AG08396 (cell line): ENCODE data around the gene CCL5.

ENCODE experiments used
- DNase-seq: peaks from one replicate; pipeline ENCODE4 v3.0.0; 2012; ENCODE audit warnings: low spot score, mixed read lengths

Gene CCL5

GRCh38 chr17:35867574-35867973 is 12.6 kb downstream of the CCL5 start:
- no peak for DNase-seq

- DNase-seq: no peak
These were observed 13.7 kb downstream of the CCL5 start for GRCh38 chr17:35866341-35866950.

- DNase-seq: no peak
These were observed 14.5 kb downstream of the CCL5 start for GRCh38 chr17:35865412-35866340.

- no peak for DNase-seq
These were observed 15.3 kb downstream of the CCL5 start for GRCh38 chr17:35864853-35865252.

- DNase-seq: no peak
These were observed 23.6 kb downstream of the CCL5 start for GRCh38 chr17:35856603-35857002.

- no peak for DNase-seq
These were observed 24.2 kb downstream of the CCL5 start for GRCh38 chr17:35855965-35856364.

- DNase-seq: peak; percentile 52
These were observed 30.5 kb downstream of the CCL5 start for GRCh38 chr17:35849469-35850348.

- DNase-seq: no peak
These were observed 32.4 kb downstream of the CCL5 start for GRCh38 chr17:35847633-35848373.

GRCh38 chr17:35847006-35847405 is 33.2 kb downstream of the CCL5 start:
- no peak for DNase-seq

GRCh38 chr17:35846055-35846809 is 33.9 kb downstream of the CCL5 start:
- no peak for DNase-seq

- DNase-seq: no peak
These were observed 35.6 kb downstream of the CCL5 start for GRCh38 chr17:35844547-35844946.

GRCh38 chr17:35843698-35844097 is 36.5 kb downstream of the CCL5 start:
- DNase-seq: no peak

- no peak for DNase-seq
These were observed 37.9 kb downstream of the CCL5 start for GRCh38 chr17:35842239-35842638.

GRCh38 chr17:35841505-35841904 is 38.7 kb downstream of the CCL5 start:
- DNase-seq: no peak

GRCh38 chr17:35841101-35841500 is 39.1 kb downstream of the CCL5 start:
- DNase-seq: no peak

GRCh38 chr17:35825206-35825605 is 55.0 kb downstream of the CCL5 start:
- no peak for DNase-seq
